Stimulated activated CD4-positive, alpha-beta T cell treated with anti-CD3 and anti-CD28 coated beads, Interleukin-12 subunit alpha, Interleukin-12 subunit beta, amount 100 ng/mL, for 24 hours (primary cell): Measurements from ENCODE around the gene PTGER3.
"Not testable (repeated sequence)": the region's sequence is repeated elsewhere in the genome, so short reads cannot be mapped to it uniquely, and the experiment has no call there.

Experiments used
- DNase-seq, 2 experiments: peaks; one replicate each; pipeline ENCODE4 v3.0.0-alpha.2; 2020; ENCODE audit warnings: low read depth in 2 of 2

Gene PTGER3

DNA sequence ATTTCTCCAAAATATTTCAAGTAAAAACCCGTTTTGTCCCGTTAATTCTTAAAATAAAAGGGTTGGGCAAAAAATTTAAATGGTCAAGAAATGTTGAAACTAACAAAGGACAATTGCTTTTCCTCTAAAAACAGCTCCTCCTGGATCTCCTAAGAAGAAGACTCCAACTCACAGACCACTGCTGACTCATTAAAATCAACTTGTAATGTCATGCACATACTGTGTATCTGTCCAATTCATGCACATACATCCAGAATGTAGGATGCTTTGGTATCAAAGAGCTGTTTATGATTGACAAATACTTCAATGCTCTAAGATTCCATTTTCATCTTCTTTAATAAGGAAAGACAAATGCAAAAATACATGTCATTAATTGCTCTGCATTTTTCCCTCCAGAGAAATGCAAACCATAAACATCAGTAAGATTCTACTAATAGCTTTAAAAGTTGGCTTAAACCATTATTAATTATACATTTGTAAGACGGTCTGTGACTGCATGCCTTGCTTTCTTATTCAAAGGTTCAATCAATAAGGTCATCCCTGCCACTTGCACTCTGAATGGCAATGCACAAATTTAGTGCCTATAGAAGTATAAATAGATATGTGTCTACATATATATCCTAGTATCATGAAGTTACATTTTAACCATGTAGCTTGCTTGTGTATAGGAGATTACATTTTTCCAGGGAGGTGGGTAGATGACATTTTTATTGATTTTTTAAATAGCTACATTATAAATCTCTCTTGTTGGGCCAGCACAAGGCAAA is 44.7 kb downstream of the PTGER3 start:
- DNase-seq = no peak

DNA sequence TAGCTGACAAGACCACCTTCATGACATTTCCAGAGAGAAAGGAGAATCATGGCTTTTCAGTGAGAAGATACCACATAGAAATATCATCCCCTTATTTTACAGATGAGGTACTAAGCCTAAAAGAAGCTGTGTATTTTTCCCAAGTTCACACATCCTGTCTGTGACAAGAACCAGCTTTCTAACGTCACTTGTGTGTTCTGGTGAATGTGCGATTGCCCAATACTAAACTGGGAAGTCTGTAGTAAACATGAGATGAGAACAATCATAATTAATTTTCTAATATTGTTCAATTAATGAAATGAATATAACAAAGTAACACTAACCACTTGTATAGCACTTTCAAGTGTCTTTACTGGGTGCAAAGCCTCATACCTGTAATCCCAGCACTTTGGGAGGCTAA is 46.0 kb downstream of the PTGER3 start:
- DNase-seq = no peak

DNA sequence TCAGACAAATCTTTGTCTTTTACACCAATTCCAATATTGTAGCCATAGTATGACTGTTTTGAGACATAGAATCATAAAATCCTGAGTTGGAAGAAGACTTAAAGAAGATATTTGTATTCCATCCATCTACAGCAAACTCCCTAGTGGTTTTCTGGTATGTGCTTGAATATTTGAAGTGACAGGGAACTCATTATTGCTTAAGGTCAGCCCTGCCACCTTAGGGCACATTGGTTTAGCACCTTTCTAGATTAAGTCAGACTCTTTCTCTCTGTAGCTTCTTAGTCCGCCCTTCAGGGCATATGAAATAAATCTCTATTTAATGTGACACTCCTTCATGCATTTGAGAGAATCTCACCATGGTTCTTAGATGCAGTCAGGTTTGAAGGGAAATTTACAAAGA is 49.8 kb downstream of the PTGER3 start:
- DNase-seq = no peak

DNA sequence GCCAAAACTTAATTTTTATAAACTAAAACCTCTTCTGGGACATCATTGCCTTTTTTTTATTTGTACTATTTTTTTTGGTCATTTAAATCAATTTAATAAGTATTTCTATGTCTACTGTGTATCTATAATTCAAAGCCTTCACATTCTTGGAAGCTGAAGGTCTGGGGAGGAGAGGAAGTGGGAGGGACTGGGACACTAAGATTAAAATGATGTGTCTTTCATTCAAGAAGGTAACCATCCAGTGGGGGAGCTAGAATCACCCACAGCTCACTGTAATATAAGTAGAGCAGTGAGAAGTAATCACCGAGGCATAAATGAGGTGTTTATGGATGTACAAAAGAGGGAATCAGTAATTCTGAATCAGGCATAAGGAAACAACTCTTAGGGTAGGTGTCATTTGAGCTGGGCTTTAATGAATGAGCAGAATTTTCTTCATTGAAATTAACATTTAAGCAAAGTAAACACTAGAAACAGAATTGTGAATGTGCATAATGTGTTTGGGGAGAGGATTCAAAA is 52.8 kb downstream of the PTGER3 start:
- DNase-seq = no peak

DNA sequence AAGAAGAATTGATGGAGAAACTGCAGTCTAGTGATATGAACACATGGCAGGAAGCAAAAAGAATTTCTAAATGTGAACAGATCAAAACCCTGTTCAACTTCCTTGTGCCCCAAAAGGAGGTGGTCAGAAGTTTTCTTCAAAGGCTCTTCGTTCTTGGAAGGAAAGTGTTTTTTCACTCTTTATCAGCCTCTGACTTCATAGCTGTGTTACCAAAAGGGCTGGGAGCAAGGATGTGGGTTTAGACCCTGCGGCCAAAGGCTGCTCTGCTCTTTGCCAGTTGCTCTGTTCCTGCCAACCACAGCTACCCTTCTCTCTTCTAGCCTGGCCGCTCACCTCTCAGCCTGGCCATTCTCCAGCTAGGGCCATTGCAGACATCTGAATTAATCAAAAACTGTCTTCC is 53.8 kb downstream of the PTGER3 start:
- no peak for DNase-seq

DNA sequence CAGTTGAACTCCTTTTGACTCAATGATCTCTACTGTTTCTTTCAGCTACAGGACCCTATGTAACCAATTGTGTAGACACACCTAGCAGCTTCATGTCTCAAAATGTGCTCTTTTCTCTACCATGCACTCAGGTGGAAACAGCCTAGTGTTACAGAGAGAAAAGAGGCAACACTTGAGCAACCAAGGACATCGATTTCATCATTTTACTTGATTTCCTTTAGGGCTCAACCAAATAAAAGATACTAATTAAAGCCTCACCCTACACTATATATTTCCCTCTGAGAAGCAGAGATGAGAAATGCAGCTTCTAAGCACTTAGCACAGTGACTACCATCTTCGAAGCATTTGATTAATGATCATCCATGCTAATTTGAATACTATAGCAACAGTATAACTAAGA is 55.1 kb downstream of the PTGER3 start:
- DNase-seq = no peak

DNA sequence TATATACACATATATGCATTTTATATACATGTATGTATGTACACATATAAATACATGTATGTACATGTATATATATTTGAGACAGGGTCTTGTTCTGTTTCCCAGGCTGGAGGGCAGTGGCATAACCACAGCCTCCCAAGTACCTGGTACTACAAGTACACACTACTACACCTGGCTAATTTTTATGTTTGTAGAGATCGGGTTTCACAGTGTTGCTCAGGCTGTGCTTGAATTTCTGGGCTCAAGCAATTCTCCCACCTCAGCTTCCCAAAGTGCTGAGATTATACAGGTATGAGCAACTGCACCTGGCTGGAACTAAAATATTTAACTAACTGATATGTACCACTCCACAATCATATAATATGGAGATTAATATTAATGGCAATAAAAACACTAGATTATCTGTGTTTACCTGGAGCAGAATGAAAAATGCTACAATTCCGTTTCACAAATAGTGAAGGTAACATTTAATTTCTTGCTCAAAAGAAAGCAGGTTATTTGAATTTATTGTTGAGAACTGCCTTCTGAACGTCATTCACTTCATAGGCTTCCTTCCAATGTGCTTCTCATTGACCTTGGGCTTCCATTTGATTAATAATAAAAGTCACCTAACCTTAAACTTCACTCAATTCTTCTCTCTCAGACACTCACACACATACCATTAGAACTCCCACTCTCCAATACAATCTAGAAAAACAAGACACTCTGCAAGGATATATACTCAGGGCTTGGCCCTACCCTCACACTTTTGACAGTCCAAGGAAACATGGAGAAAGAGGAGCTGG is 57.0 kb downstream of the PTGER3 start:
- DNase-seq = no peak

DNA sequence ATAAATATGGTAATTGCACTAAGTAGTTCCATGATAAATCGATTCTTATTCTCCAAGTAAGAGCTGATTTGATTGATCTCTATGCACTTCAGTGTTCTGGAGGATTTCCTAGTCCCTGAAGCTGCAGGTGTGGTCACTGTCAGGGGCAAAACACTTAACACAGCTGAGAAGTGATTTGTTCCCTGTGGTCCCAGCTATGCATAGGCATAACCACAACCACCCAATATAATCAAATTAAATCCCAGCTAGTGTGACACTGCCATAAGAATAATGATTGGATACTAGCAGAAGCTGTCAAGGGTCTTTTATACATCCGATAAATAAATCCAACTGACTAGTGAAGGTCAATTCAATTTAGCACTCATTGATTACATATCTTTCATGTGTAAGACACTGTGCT is 60.1 kb downstream of the PTGER3 start:
- DNase-seq = no peak

DNA sequence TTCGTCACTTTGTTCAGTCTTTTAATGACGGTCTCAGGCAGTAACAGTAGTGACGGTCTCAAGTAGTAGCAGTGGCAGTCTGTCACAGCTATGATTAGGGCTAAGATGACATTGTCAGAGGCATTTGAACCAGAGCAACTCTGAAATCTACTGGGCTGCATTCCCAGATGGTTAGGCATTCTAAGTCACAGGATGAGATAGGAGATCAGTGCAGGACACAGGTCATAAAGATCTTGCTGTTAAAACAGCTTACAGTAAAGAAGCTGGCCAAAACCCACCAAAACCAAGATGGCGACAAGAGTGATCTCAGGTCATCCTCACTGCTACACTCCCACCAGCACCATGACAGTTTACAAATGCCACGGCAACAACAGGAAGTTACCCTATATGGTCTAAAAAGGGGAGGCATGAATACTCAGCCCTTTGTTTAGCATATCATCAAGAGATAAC is 61.8 kb downstream of the PTGER3 start:
- DNase-seq = not testable (repeated sequence)

DNA sequence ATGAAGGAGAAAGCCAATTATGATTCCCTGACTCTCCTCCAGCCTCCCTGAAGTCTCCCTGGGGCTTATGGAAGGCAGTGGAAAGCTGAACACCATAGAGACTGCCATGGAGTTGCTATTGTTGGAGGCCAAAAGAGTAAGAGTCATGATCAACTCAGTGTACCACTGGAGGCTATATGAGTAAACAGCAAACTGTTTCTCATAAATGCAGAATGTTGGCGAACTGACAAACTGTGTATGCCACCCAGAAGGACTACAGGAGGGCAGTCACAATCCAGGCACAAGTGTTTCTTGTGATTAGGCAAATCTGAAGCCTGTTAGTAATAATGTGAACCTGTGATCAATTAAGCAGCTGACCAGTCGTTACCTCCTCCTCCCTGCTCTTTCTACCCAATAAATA is 62.3 kb downstream of the PTGER3 start:
- not testable (repeated sequence) for DNase-seq

DNA sequence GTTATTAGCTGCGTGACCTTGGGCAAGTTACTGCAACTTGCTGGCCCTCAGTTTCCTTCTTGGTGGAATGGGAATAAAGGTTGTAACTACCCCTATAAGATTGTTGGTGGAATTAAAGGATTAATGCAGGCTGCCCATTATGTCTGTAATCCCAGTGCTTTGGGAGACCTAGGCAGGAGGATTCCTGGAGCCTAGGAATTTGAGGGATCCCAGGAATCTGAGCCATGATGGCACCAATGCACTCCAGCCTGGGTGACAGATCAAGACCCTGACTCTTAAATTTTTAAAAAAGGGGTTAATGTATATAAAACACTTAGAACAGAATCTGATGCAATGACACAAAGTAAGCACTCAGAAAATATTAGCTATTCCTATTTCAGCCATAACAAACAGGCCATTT is 67.3 kb downstream of the PTGER3 start:
- no peak for DNase-seq

DNA sequence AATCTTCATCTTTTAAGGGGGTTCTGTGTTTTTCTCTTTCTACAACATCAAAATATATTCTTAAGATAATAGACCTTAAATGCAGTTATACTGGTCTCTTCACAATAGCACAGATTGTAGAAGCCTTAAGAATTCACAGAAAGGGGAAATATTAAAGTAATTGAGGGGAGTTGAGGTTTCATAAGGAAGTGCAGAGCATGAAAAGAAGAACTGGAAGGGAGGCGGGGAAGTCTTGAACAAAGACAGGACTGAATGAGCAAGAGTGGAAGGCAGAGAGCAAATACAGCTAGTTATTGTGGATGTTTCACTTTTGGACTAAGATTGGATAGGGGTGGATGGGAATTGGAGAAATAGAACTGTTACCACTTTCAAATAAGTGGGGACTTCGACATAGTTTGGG is 67.7 kb downstream of the PTGER3 start:
- no peak for DNase-seq

DNA sequence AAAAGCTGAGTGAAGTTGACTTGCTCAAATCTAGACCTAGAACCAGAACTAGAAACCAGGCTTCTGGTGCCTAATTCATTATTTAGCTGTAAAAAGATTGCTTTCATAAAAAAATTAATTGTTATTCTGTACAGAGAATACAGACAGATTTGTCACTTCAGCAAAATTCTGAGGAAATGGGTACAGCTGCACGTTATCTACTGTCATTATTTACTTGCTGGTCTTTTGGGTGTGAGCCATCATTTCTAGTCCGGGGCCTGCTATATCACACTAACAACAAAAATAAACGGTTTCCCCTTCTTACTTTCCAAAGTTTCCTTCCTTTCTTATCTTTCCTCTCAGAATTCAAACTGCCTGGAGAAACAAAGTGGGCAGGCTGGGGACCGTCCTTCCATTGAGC is 68.3 kb downstream of the PTGER3 start:
- DNase-seq = no peak

DNA sequence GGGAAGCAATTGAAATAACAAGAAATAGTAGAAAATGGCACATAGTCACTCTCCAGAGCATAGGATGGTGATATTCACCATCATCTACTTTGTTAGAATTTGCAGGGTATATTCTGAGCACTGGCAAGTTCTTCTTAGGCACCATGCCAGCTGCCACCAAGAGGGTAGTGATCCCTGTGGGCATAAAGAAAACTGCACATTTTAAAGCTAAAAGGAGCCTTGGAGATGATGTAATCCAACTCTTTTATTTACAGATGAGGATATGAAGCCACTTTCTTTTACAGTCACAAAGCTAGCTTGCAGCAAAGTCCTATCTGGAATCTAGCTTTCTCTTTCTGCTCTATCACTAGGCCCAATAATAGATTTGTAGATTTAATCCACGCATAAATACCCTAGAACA is 69.0 kb downstream of the PTGER3 start:
- DNase-seq = no peak

DNA sequence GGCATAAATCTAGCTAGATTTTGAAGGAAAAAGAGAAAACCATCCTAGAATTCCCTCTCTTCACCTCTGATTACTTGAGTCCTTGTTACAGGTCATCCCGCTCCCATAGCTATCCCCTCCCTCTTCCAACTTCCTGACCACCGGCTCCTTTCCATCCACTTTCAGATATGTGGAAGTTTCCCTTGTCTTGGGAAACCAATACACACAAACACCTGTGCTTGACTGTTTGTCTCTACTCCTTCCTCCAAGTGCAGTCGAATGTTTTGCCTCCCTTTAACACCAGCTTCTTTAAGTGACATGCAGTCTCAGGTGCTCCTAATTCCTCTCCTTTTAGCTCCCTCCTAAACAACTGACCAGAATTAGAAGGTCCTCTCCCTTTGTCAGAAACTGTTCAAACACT is 70.0 kb downstream of the PTGER3 start:
- DNase-seq = no peak

DNA sequence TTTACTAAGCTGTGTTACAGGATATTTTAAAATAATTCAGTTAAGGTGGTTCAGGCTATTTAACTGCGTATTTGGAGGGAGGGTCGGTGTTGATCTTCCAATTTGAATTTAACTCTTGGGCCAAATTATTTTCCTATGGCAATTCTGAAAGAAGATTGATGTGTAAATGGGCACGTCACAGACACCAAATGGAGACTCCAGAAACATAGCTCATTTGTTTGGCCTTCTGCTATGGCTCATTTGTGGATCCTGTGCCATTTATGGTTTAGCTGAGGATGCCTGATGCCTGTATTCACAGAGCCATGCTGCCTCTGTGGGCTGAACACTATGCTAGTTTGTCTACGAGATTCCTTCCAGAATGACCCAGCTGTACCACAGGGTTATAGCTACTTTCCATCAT is 70.6 kb downstream of the PTGER3 start:
- DNase-seq = no peak

DNA sequence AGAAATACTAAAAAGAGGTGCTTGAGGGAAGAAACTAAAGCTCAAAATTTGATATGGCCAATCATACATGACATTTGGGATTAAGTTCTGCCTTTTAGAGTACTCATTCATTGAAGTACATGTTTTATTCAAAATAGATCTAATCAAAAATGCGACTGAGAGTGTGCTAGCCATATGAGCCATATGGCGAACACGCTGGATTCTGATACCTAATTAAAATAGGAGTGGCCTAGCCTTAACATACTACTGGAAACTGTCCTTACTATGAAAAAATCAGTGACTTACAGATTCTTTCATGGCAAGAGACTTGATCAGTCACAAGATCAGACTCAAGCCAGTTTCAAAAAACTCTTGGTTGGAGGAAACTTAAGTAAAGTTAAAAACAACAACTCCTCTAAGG is 73.9 kb downstream of the PTGER3 start:
- DNase-seq = no peak

DNA sequence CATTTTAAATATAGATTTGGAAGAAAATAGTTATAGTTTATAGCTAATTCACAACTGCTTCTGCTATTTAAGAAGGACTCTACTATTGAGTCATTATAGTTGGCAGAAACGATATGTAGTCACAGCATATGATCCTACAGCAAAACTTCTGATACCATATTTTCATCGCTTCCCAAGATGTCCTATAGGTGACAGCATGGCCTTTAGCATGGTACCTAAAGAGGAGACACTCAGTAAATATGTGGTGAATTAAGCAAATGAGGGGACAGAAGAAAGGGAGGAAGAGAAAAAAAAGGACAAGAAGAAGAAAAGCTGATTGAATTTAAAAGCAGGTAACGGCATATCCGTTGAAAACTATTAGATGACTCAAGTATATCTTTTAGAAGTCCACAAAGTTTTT is 77.2 kb downstream of the PTGER3 start:
- DNase-seq = no peak

DNA sequence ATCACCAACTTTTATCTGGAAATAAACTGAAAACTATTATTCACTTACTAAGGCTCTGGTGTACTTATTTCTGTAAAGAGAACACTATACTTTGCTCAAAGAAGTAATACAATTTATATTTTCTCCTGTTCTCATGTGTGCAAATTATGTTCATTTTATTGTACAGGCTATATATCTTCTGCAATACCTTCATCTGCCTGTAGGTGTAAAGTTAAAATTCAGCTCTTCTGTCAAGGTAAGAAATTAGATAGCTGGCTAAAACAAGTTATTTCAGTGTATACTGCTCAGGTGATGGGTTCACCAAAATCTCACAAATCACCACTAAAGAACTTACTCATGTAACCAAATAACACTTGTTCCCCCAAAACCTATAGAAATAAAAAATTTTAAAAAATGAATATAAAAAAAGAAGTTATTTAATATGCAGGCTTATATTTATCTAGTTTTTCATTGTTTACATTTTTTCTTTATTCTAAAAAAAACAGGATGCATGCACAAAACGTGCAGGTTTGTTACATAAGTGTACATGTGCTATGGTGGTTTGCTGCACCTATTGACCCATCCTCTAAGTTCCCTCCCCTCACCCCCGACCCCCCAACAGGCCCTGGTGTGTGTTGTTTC is 81.5 kb downstream of the PTGER3 start:
- no peak for DNase-seq

DNA sequence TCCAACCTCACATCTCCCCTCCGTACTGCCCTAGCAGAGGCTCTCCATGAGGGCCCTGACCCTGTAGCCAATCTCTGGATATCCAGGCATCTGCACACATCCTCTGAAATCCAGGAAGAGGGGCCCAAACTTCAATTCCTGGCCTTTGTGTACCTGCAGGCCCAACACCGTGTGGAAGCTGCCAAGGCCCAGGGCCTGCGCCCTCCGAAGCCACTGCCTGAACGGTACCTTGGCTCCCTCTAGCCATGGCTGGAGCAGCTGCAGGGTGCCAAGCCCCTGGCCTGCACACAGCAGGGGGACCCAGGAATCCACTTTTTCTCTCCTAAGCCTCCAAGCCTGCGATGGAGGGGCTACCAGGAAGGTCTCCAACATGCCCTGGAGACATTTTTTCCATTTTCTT is 84.2 kb downstream of the PTGER3 start:
- no peak for DNase-seq

DNA sequence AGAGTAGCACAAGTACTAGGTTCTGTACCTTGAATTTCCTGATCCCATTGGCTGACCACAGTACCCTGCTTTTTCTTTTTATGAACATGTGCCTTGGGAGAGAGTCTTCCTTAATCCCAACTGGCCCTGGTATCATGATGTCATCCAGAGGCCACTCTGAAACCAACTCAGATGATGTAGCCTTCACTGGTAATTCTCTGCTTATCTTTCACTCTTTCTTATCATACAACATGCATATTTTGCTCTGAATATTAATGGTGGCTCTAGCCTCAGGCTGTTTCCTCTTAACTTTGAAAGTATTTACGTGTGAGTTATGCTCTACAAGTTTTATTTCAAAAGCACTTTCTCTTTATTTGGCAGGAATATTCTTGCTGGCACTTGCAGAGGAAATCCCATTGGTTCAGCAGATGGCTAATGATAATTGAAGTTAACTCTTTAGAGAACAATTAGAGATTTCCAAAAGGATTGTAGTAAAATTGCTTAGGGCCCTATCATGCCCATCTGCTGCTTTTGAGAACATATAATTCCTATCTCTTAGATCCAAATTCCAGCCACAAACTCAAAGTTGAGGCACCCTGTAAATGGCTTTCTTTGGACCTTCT is 86.1 kb downstream of the PTGER3 start:
- DNase-seq = no peak

DNA sequence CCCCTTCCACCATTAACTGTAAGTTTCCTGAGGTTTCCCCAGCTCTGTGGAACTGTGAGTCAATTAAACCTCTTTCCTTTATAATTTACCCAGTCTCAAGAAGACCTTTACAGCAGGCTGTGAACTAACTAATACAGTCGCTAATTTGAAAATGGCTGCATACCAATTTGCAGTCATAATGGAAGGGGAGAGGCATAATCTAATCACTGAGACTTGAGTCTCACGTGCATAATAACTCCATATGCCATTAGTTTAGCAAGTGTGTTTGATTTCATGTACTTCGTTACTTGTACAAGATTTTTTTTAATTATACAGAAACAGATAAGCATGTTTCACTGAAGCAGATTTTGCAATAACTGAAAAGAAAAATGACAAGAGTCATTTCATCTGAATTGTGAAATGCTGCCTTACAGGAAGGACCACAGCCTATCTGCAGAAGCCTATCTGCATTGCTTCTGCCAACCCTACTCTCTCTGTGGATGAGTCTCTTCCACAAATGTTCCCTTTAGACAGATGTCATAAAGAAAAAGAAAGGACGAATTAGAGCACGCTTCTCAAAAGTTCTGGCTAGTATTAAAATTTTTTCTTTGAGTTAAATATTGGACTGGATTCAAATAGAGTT is 99.1 kb downstream of the PTGER3 start:
- no peak for DNase-seq
